Panc1 (cell line): ENCODE measurements around the gene TMEM236.

Source experiments
- REST ChIP-seq, 2 experiments: IDR thresholded peaks; 2 replicates each; pipeline ENCODE4 v1.6.1; 2011 to 2012; ENCODE audit warnings: low read depth in 2 of 2, control low read depth in 1 of 2, low read length in 1 of 2, mild to moderate bottlenecking in 1 of 2, moderate library complexity in 1 of 2; ENCODE audit not compliant: insufficient read depth in 1 of 2
- TF ChIP-seq, protein P1 (sequence below): fragments of 450-650 bp; IDR thresholded peaks from 2 replicates; pipeline ENCODE4 v1.5.1; 2017; ENCODE audit warnings: mild to moderate bottlenecking

GRCh38 chr10:17744341-17744861, 7.6 kb upstream of the TMEM236 start:
- TF ChIP-seq, protein P1, sequence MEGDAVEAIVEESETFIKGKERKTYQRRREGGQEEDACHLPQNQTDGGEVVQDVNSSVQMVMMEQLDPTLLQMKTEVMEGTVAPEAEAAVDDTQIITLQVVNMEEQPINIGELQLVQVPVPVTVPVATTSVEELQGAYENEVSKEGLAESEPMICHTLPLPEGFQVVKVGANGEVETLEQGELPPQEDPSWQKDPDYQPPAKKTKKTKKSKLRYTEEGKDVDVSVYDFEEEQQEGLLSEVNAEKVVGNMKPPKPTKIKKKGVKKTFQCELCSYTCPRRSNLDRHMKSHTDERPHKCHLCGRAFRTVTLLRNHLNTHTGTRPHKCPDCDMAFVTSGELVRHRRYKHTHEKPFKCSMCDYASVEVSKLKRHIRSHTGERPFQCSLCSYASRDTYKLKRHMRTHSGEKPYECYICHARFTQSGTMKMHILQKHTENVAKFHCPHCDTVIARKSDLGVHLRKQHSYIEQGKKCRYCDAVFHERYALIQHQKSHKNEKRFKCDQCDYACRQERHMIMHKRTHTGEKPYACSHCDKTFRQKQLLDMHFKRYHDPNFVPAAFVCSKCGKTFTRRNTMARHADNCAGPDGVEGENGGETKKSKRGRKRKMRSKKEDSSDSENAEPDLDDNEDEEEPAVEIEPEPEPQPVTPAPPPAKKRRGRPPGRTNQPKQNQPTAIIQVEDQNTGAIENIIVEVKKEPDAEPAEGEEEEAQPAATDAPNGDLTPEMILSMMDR = no peak
- TF ChIP-seq REST (IDR thresholded peaks at IDR 0.05; ENCODE audit: insufficient read depth in 1 of 2, low read depth in 2 of 2, low read length in 1 of 2) = no peak
